Hematopoietic multipotent progenitor cell treated with erythropoietin and hydrocortisone succinate and interleukin-3 and kit ligand, for 6 days (in vitro differentiated cells): ENCODE results near the gene RNF125.
"Not testable (repeated sequence)": the region's sequence is repeated elsewhere in the genome, so short reads cannot be mapped to it uniquely, and the experiment has no call there.

ENCODE experiments used
- DNase-seq: peaks from one replicate; pipeline ENCODE4 v3.0.0-alpha.2; 2015

Gene RNF125

DNA sequence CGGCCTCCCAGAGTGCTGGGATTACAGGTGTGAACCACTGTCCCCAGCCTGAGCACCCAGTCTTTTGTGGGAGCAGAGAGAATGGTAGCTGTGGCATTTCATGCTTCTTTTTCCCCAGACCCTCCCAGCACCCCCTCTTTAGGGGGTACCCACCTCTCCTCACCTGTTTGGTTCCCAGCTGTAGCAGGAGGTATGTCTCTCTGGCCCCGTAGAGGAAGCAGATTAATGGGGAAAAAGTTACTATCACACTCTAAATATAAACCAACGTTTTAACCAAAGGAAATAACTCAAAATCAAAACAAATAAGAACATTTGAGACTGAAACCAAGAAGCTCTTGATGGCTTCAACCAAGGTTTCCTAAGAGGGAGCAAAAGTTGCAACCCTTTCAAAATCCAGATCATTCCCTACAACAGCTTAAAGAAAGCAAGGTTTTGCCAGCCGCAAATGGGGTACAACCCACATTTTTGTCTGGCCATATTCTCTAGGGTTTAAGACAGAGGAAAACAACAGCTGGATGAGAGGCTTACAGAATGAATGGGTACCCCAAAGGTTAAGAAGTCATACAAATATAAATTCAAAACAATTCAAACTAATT lies 8.0 kb downstream of the RNF125 start:
- no peak for DNase-seq

DNA sequence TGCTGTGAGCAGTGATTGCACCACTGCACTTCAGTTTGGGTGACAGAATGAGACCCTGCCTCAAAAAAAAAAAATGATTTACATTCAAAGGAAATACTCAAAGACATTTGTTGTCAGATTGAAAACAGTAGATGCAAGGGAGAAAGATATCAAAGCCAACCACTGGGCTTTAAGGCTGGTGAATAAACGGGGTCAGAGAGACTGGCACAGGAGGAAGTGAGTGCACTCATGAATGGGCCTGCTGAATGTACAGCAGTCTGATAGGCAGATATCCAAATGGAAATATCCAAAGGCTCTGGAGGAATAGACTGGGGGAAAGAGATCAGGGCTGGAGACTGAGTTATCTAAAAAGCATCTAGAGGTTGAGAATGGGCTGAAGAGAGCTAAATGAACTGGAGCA lies 10.9 kb downstream of the RNF125 start:
- DNase-seq, result no peak

DNA sequence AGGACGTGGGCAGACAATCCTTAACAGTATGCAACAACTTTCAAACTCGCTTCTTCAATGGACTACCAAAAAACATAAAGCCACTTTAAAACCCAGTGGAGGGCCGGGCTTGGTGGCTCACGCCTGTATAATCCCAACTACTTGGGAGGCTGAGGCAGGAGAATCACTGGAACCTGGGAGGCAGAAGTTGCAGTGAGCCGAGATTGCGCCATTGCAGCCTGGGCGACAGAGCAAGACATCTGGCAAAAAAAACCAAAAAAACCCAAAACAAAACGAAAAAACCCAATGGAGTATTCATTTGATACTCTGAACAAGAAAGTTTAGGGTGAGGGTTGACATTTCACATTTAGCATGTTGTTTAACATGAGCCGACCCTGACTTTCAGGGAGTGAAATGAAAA lies 14.0 kb downstream of the RNF125 start:
- no peak for DNase-seq

DNA sequence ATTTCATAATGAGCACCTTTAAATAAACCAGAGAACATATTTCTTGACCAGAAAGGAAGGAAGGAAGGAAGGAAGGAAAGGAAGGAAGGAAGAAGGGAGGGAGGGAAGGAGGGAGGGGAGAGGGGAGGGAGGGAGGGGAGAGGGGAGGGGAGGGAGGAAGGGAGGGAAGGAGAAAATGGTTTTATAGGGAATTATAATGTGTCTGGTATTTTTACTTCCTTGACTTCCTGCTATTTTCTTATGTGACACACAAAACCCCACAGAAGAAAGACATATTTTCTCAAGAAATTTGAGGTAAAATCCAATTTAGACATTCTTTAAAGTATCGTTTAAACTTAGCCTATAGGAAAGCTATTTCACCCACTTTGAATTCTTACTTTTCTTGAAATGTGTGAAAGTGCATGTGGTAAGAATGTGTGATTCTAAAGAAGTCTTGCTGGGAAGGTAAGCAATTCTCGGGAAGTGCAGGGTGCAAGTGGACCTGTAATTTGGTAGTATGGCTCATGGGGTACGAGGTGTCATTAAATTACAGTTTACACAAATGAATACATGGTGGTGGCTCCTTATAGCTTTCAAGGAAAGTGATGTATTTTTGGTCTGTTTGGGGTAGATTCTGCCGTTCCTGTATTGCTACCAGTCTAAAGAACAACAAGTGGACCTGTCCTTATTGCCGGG lies 18.0 kb downstream of the RNF125 start:
- DNase-seq, result no peak

DNA sequence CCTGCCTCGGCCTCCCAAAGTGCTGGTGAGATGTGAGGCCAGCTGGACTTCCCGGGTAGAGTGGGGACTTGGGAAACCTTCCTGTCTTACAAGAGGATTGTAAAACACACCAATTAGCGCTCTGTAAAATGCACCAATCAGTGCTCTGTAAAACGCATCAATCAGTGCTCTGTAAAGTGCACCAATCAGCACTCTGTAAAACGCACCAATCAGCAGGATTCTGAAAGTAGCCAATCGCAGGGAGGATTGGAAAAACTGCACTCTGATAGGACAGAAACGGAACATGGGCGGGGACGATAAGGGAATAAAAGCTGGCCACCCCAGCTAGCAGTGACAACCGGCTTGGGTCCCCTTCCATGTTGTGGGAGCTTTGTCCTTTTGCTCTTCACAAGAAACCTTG lies 19.0 kb downstream of the RNF125 start:
- no peak for DNase-seq

DNA sequence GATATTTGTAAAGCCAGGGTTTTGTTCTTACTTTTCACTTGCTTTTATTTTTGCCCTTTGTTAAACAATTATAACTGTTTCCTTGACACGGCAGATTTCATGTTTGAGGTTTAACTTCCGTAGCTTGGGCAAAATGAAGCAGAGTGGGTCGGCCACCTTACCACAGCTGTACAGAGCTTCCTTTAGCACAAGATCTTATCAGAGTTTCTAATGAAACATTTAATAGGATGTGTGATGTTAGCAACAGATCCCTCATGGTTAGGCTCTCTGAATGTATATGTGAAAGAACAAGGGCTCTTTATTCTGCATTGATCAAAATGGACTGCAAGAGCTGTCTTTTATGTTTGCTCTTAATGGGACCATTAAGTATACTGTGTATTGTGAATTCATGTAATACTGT lies 22.3 kb downstream of the RNF125 start:
- DNase-seq, result peak; percentile 81

DNA sequence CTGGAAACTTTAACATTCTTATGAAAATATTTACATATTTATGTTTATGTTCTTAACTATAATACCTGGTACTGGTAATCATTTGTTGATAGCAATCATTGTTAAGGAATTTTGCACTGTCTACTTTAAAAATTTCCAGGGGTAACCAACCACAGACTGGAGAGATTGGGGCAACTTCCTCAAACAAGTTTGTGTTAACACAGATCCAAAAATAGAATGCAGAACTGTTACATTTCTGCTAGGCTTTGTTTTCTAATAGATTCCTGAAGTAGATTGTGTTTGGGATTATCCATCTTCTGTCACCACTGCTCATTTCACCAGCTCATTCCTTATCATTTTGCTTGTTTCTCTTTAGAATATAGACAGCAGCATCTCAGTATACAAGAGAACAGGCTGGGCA lies 23.7 kb downstream of the RNF125 start:
- peak; percentile 65 for DNase-seq

DNA sequence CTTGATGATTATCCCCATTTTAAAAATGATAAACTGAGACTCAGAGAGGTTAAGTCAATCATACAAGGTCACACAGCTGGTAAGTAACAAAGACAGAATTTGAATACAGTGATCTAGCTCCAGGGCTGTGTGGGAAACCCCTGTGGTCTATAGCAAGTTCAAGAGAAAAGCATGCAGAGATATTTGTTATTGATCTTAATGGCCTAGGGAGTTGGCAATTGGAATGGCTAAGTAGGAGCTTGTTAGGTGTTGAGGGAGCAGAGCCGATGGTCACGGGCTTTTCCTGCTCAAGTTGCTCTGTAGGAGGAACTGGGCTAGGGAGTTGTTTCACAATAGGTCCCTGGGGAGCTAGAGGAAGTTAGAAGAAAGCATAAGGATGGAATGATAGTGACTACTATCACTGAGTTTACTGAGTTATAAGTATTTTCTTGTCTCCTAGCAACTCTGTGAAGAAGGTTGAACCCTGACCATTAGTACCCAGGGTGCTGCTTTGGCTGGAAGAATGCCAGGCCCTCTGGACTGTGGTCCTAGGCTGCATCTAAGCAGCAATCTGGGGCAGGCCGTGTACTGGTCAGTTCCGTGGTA lies 30.0 kb downstream of the RNF125 start:
- DNase-seq, result peak; percentile 54

DNA sequence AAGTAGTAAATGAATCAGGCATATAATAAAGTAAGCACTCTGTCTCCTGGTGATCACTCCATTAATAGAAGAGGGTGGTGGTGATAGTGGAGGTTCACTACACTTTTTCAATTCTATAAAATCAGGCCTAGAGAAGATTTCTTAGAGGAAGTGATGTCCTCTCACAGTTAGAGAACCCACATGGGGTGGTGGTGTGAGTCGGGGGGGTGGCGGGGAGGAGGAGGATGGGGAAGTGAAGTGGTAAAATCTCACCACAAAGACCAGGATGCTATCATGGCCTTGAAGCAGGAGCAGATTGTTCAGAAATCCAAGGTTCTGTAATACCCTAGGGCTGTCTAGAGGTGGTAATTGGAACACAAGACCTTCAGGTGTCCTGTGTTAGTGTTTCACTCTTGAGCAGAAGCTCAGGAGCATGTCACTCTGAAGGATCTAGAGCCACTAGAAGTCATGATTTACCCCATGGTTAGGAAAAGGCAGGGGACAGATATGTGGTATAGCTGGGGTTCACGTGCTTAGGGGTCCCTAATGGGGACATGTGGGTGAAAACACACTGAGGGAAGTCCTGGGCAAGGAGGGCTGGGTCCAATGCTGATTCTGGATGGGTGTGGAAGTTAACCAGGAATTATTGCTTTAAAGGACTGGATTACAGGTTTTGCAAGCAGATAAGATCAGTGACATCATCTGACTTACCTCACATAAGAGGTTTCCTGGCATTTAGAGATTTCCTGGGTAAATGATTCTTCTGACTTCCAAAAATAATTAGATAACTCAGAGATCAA lies 31.0 kb downstream of the RNF125 start:
- peak; percentile 71 for DNase-seq

DNA sequence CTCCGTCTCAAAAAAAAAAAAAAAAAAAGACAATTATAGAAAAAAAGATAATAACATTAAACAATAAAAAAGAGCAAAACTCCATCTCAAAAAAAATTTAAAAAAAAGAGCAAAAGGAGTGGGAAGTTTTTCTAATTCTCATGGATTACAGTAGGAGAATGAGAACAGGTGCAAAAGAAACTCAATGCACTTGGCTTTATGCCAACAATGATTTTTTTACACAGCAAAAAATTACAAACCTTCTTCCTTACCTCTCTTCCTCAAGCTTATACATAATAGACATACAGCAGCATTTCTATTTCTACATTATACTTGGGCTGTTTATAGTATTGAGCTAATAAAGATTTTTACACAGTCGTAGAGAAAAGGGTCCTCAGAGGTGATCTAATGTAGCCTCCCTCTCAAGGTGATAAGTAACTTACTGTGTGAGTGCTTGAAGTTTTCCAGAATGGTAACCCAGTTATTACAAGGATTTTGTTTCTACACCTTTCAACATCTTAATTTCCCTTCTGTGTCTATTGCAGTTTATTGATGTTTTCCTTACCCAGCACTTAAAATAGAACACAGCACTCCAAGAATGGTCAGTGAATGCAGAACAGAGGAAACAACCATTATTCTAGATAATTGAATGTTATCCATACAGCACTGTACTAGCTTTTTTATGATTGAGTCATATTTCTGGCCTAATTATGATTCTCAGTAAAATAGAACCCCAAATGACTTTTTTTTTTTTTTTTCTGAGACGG lies 38.2 kb downstream of the RNF125 start:
- peak; percentile 21 for DNase-seq

DNA sequence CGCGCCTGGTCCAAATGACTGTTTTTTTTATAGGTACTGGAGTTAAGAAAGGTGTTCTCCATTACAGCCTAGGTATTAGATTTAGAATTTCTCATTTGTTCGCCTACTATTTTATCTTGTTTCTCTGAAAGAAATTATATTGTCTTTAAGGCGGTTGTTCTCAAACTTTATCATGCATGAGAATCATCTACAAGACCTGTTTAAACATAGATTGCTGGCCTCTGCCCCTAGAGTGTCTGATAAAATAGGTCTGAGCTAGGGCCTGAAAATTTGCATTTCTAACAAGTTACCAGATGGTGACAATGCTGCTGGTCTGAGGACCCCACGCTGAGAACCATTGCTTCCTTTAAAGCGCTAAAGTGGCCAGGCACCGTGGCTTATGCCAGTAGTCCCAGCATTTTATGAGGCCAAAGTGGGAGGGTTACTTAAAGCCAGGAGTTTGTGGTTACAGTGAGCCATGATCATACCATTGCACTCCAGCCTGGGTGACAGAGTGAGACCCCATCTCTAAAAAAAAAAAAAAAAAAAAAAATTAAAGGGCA lies 39.1 kb downstream of the RNF125 start:
- no peak for DNase-seq

DNA sequence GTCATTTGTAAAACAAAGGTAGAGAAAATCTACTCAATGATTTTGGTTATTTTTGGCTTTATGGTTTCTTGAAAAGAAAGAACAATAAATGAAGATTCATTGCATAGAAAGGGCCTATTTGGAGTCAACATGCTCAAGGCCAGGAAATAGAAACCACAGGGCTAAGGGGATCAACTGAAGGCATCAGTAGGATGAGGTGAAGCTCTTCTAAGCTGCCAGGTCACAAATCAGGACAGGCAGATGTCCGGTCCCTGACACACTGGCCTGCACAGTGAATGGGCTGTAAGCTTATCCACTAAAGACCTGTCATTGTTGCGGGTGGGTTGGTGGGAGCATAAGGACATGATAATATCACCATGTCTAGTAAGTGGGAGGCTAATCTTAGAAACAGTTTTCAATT lies 41.4 kb downstream of the RNF125 start:
- no peak for DNase-seq

DNA sequence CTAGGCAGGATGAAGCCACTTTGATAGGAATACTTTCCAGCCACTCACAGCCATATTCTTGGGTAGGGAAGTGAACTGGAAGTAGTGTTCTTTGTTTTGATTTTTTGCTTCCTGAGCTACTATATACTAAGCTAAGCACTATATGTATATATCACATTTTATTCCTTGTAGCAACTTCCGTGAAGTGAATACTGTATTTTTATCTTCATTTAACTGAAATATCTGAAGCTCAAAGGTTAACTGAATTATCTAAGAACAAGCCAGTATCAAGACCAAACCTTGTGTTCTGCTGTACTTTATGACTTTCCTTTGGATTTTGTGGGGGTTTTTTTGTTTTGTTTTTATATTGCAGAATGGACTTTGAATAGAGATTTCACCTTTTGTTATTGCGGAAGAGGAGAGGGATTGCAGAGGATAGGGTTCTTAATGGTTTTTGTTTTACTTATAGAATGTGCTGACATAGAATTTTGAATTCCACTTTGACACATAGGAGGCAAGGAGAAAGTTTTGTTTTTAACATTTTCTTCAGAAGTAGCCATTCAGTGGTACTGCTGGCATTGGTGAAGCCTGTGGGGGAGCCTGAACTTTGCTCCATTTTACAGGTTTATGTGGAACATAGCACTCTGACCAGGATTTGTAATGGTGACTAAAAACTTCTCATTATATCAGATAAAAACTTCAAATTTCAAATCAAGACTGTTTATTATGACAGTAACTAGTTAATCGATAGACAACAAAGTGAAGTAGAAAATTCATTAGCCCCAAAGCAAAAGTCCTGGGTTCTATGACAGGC lies 48.9 kb downstream of the RNF125 start:
- no peak for DNase-seq

DNA sequence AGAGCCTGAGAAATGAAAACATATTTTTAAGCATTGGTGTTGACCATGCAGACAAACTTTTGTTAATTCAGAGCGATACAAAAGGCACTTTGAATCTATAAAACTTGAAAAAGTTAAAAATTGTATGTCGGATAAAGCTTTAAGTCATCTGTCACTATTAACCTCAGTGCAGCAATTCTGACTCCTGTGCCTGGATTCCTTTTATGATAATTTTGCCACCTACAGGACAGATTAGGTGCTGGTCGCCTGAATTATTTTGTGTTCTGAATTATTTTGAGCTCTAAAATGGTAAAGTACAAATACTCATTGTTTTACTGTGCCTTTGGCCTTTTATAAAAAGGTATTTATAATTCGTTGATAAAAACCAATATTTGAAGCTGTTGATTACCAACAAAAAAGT lies 53.7 kb downstream of the RNF125 start:
- peak; percentile 73 for DNase-seq

DNA sequence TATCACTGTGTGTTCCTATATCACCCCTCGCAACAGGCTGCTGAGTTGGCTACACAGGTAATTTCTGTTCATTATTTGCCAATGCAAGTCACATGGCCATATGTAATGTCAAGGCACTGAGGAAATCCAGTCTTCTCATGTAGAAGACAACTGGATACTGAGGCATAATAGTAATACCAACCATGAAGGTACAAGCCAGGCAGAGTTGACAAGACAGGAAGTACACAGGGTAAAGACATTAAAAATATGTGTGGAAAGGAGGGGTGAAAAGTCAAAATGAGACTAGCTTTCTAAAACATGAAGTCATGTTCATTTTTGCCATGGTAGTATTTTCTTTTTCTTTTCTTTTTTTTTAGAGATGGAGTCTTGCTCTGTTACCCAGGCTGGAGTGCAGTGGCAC lies 55.6 kb downstream of the RNF125 start:
- DNase-seq, result no peak

DNA sequence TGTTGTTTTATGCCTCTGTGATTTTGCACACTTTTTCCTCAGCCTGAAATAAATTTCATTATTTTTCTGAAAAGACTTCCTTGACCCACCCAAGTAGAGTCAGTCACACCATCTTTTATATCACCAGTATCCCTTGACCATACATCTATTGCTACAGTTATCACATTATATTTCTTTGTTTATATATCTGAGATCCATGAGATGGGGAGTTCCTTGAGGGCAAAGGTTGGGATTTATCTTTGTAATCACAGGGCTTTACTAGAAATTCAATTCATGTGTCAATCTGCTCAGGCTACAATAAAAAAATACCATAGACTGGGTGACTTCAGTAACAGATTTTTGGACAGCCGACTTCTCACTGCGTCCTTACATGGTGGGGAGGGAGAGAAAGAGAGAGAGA lies 60.2 kb downstream of the RNF125 start:
- DNase-seq, result no peak

DNA sequence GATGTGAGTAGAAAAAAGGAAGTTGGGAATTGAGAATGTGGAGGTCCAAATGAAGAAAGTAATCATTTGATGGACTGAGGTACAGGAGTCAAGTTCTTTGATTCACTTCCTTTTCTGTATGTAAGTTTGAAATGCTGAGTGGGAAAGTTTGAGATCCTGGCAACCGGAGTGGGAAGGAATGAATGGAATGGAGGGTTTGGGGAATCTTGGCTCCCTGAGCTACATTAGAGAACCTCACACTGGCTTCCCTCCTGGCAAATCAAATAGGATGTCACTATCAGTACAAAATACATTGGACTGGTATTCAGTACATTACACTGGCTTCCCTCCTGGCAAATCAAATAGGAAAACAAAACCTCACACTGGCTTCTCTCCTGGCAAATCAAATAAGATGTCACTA lies 63.3 kb downstream of the RNF125 start:
- DNase-seq, result no peak

DNA sequence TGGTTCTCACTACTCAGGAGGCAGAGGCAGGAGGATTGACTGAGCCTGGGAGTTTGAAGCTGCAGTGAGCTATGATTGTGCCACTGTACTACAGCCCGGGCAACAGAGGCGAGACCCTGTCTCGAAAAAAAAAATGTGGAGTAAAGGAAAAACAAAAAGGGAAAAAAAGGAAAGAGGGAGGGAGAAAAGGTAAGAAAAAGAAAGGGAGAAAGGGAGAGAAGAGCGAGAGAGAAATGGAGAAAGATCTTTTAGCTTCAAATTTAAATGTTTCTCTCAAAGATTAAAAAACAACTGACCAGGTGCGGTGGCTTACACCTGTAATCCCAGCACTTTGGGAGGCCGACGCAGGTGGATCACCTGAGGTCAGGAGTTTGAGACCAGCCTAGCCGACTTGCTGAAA lies 65.2 kb downstream of the RNF125 start:
- DNase-seq, result no peak

DNA sequence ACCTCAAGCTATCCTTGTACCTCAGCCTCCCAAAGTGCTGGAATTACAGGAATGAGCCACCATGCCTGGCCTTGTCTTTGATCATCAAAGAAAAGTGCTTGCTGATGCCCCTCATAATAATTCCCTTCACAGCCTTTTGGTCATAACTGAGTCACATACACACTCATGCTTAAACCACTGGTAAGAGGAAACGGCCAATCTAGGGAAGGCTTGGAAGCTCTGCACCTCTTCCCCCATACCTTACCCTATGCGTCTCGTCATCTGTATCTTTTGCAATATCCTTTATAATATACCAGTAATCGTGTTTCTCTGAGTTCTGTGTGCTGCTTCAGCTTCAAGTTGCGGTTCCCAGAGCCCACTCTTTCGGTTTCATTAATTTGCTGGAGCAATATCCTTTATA lies 68.3 kb downstream of the RNF125 start:
- DNase-seq, result no peak

DNA sequence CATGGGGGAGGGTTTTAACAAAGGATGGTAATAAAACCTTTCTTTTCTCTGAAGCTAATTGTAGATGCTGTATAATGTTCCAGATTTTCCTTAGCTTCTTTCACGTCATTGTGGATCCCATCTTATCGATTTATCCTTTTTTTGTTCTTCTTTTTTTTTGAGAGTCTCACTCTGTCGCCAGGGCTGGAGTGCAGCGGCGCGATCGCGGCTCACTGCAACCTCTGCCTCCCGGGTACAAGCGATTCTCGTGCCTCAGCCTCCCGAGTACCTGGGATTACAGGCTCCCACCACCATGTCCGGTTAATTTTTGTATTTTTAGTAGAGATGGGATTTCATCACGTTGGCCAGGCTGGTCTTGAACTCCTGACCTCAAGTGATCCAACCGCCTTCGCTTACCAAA lies 72.2 kb downstream of the RNF125 start:
- DNase-seq, result not testable (repeated sequence)

DNA sequence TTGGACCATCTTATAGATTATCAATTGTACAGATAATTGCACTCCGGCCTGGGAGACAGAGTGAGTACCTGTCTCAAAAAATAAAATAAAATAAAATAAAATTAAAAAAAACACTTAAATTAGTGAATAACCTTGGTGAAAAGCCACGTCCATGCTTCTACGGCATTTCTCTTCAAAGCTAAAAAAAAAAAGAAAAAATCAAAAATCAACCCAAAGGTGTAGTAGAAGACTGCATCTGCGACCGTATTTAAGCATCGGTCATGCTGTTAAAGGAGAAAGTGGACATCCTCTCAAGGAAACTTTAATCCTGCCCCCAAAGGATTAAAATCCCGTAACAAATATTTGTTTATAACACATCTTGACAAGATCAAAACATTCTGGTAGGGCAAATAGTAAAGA lies 72.7 kb downstream of the RNF125 start:
- DNase-seq, result no peak
